CD4-positive, alpha-beta memory T cell (primary cell): ENCODE results near the gene KPNB1. TPM values are rescaled to one million over a fixed set of nuclear protein-coding genes. Genes with fewer than 3 reads are reported as not detected.

Experiments used
- CTCF ChIA-PET: fragments of 350-600 bp; sonication (Branson Sonifier 250); formaldehyde crosslinking; loops from one replicate; lab custom pipeline; 2021; ENCODE audit warnings: inconsistent platforms; ENCODE audit not compliant: partially characterized antibody; lab: Charles Lee
- POLR2A ChIA-PET: fragments of 350-600 bp; sonication (Branson Sonifier 250); formaldehyde crosslinking; loops from one replicate; lab custom pipeline; 2021; ENCODE audit not compliant: partially characterized antibody; lab: Charles Lee
- DNase-seq, 5 donors: peaks; one replicate each; pipeline versions ENCODE4 v3.0.0 to v3.0.0-alpha.2; 2020 to 2022; ENCODE audit warnings: mixed read lengths in 1 of 5
- H3K27ac ChIP-seq: one replicate; pipeline ENCODE4 v1.7.0; 2013; ENCODE audit warnings: low read depth, low read length
- H3K27me3 ChIP-seq: 2 replicates; pipeline ENCODE4 v1.7.0; 2013; ENCODE audit warnings: mild to moderate bottlenecking, low read length, moderate library complexity; ENCODE audit not compliant: insufficient read depth
- H3K36me3 ChIP-seq: 2 replicates; pipeline ENCODE4 v1.7.0; 2013; ENCODE audit warnings: mild to moderate bottlenecking, low read length, moderate library complexity; ENCODE audit not compliant: insufficient read depth
- H3K4me1 ChIP-seq: 2 replicates; pipeline ENCODE4 v1.7.0; 2013; ENCODE audit warnings: mild to moderate bottlenecking, low read length, moderate library complexity; ENCODE audit not compliant: insufficient read depth
- H3K4me3 ChIP-seq, 2 donors: one replicate each; pipeline ENCODE4 v1.7.0; 2013; ENCODE audit warnings: low read length in 2 of 2, mild to moderate bottlenecking in 1 of 2
- H3K9me3 ChIP-seq, 2 donors: one replicate each; pipeline ENCODE4 v1.7.0; 2013; ENCODE audit warnings: low read length in 2 of 2, control low read depth in 1 of 2; ENCODE audit not compliant: control insufficient read depth in 1 of 2
- H3K27ac Mint-ChIP-seq, 7 donors: one replicate each; pipeline ENCODE4 v1.8.0; 2020 to 2021; ENCODE audit warnings: mixed read lengths in 7 of 7, mild to moderate bottlenecking in 6 of 7, inconsistent platforms in 3 of 7, moderate library complexity in 3 of 7
- H3K27me3 Mint-ChIP-seq, 2 donors: one replicate each; pipeline ENCODE4 v1.8.0; 2020 to 2021; ENCODE audit warnings: mixed read lengths in 2 of 2
- H3K36me3 Mint-ChIP-seq, 2 donors: one replicate each; pipeline ENCODE4 v1.8.0; 2020 to 2021; ENCODE audit warnings: mixed read lengths in 2 of 2, inconsistent platforms in 1 of 2, mild to moderate bottlenecking in 1 of 2
- H3K4me1 Mint-ChIP-seq, 4 donors: one replicate each; pipeline ENCODE4 v1.8.0; 2020 to 2021; ENCODE audit warnings: mixed read lengths in 4 of 4, mild to moderate bottlenecking in 1 of 4
- H3K4me3 Mint-ChIP-seq, 8 donors: one replicate each; pipeline ENCODE4 v1.8.0; 2020 to 2021; ENCODE audit warnings: mixed read lengths in 8 of 8, mild to moderate bottlenecking in 7 of 8, moderate library complexity in 6 of 8, inconsistent platforms in 3 of 8
- H3K9me3 Mint-ChIP-seq, 8 donors: one replicate each; pipeline ENCODE4 v1.8.0; 2020 to 2021; ENCODE audit warnings: mixed read lengths in 8 of 8, mild to moderate bottlenecking in 5 of 8, inconsistent platforms in 3 of 8, moderate library complexity in 1 of 8
- intact Hi-C: fragments of 100-400 bp; cut with micrococcal nuclease; formaldehyde crosslinking; loops from one replicate; pipeline ENCODE4 v1.15.1; 2023
- polyA plus RNA-seq, 2 donors: library from polyadenylated mRNA; unstranded; fragments of 300-500 nt; fragmentation: Illumina TruSeq; gene quantifications; one replicate each; pipeline ENCODE4 v1.2.3, GENCODE V29; 2021
- total RNA-seq, 2 experiments: library from RNA; stranded (reverse); gene quantifications; one replicate each; pipeline ENCODE4 v1.2.3, GENCODE V29; 2021

The KPNB1 gene
- total and polyA plus RNA-seq, 4 experiments from 2014 or later = 13.4 to 268 (median 142) TPM

DNA sequence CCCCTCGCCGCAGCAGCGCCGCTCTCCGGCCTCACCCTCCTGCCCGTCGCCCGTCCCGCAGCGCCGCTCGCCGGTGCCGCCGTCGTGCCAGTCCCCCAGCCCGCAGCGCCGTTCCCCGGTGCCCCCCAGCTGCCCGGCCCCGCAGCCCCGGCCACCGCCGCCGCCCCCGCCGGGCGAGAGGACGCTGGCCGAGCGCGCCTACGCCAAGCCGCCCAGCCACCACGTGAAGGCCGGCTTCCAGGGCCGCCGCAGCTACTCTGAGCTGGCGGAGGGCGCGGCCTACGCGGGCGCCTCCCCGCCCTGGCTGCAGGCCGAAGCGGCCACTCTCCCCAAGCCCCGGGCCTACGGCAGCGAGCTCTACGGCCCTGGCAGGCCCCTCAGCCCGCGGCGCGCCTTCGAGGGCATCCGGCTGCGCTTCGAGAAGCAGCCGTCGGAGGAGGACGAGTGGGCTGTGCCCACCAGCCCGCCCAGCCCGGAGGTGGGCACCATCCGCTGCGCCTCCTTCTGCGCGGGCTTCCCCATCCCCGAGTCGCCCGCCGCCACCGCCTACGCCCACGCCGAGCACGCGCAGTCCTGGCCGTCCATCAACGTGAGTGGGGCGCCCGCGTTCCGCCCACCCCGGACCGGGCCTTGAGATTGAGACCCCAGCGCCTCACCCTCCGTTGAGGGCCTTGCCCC, 59.3 kb downstream of the KPNB1 start:
- Mint-ChIP-seq H3K36me3 (peaks cover 1 to 5% of the 10 kb centered on the region in 2 donors), H3K4me3 (no peak overlapping the region), H3K27ac (no peak overlapping the region), H3K4me1 (peaks cover 39 to 68% (median 53%) of the 10 kb centered on the region in 4 donors), H3K9me3 (no peaks in the 10 kb centered on the region), H3K27me3 (no peaks in the 10 kb centered on the region)
- no peak overlapping the region for H3K27ac ChIP-seq
- no peaks in the 10 kb centered on the region for H3K36me3 ChIP-seq
- no peaks in the 10 kb centered on the region for H3K9me3 ChIP-seq
- no peaks in the 10 kb centered on the region for H3K27me3 ChIP-seq
- H3K4me3 ChIP-seq = no peak overlapping the region
- DNase-seq = peak in 1 of 5 donors; percentile 23
- ChIA-PET POLR2A (interaction anchor here (0.6 to 5.4 kb wide), 3 partner anchors 10 to 25 kb away, joined by 5 to 44 read pairs (median 17); partner anchors contain the start of gene TBKBP1), CTCF (no interaction called here)
- peaks cover 45% of the 10 kb centered on the region for H3K4me1 ChIP-seq
- intact Hi-C loops = no loop called here

DNA sequence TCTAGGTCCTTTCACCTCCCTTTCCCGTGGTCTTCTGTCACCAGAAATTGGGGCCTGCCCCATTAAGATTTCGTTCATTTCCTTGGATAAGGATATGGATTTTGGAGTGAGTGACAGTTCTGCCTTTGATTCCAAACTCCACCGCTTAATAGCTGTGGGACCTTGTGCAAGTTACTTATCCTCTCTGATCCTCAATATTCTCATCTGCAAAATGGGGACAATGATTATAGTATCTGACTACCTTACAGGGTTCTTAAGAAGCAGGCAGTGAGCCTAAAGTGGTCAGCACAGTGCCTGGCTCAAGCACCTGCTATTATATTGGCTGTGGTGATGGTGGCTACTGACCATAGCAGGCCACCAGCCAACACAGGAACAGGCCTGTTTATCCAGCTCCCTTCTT, 59.9 kb downstream of the KPNB1 start:
- ChIA-PET CTCF (interaction anchor here (0.6 to 2.4 kb wide), 2 partner anchors 10 to 375 kb away, joined by 3 to 13 read pairs; no protein-coding TSS in a partner anchor), POLR2A (interaction anchor here (0.6 kb wide), 1 partner anchor 24 kb away, joined by 5 read pairs; no protein-coding TSS in a partner anchor)
- no peak for DNase-seq

GRCh38 chr17:47711366-47712099, 61.8 kb downstream of the KPNB1 start:
- H3K27me3 Mint-ChIP-seq = no peaks in the 10 kb centered on the region
- no peak overlapping the region for H3K4me3 Mint-ChIP-seq
- H3K4me1 Mint-ChIP-seq = peaks cover 26 to 67% (median 50%) of the 10 kb centered on the region in 4 donors
- Histone ChIP-seq H3K9me3 (no peaks in the 10 kb centered on the region), H3K4me3 (no peak overlapping the region), H3K27ac (no peak overlapping the region), H3K36me3 (no peaks in the 10 kb centered on the region), H3K4me1 (peaks cover 36% of the 10 kb centered on the region), H3K27me3 (no peaks in the 10 kb centered on the region)
- H3K27ac Mint-ChIP-seq = peak overlapping the region in 1 of 7 donors; percentile 57
- peak in 1 of 5 donors; percentile 20 for DNase-seq
- ChIA-PET POLR2A (no interaction called here), CTCF (interaction anchor here (2.4 kb wide), 1 partner anchor 12 kb away, joined by 13 read pairs; no protein-coding TSS in a partner anchor)
- no peaks in the 10 kb centered on the region for H3K9me3 Mint-ChIP-seq
- intact Hi-C loops = no loop called here
- peaks cover 1 to 5% of the 10 kb centered on the region in 2 donors for H3K36me3 Mint-ChIP-seq

More for the DNA sequence above, 59.9 kb downstream of the KPNB1 start:
- Mint-ChIP-seq H3K36me3 (peaks cover 1 to 5% of the 10 kb centered on the region in 2 donors), H3K27me3 (no peaks in the 10 kb centered on the region), H3K27ac (no peak overlapping the region), H3K4me1 (peaks cover 40 to 68% (median 53%) of the 10 kb centered on the region in 4 donors), H3K4me3 (no peak overlapping the region), H3K9me3 (no peaks in the 10 kb centered on the region)
- intact Hi-C loops = no loop called here
- H3K4me3 ChIP-seq = no peak overlapping the region
- no peaks in the 10 kb centered on the region for H3K36me3 ChIP-seq
- H3K9me3 ChIP-seq = no peaks in the 10 kb centered on the region
- no peaks in the 10 kb centered on the region for H3K27me3 ChIP-seq
- no peak overlapping the region for H3K27ac ChIP-seq
- peaks cover 45% of the 10 kb centered on the region for H3K4me1 ChIP-seq

DNA sequence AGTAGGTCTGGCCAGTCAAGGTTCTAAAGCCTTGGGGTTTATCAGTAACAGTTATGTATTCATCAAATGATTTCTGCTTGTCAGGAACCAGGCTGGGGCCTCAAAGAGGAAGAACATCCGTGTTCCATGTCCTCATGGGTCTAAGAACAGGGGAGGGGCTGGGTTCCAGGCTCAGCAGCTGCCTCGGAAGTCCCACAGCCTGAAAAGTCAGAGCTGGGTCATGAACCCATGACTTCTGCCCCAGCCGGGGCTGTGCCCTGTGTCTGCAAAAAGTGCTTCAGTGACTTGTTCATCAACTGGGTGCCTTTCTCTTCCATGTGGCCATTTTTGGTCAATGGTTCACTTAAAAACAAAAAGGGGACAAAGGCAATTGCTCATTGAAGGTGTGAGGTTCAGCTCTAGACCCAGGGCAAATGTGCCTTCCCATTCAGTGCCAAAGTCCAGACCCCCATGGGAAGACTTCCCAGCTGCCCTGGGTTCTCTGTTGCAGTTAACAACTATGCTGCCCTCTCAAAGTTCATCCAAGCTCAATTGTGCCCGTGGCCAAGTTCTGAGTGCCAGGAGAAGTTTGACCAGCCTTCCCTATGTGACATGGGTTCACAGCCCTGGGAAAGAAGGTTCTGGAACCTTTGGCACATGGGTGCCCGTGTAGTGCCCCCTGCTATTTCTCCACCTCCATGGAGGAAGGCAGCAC, 62.8 kb downstream of the KPNB1 start:
- Histone ChIP-seq H3K4me1 (peaks cover 32% of the 10 kb centered on the region), H3K9me3 (no peaks in the 10 kb centered on the region), H3K27ac (no peak overlapping the region), H3K27me3 (no peaks in the 10 kb centered on the region), H3K4me3 (no peak overlapping the region), H3K36me3 (no peaks in the 10 kb centered on the region)
- peak in 1 of 5 donors; percentile 2 for DNase-seq
- H3K4me1 Mint-ChIP-seq = peaks cover 21 to 67% (median 45%) of the 10 kb centered on the region in 4 donors
- ChIA-PET CTCF (interaction anchor here (8.2 kb wide), 1 partner anchor 14 kb away, joined by 118 read pairs; no protein-coding TSS in a partner anchor), POLR2A (interaction anchor here (1.1 kb wide), 1 partner anchor 9 kb away, joined by 4 read pairs; no protein-coding TSS in a partner anchor)
- H3K9me3 Mint-ChIP-seq = no peaks in the 10 kb centered on the region
- H3K27ac Mint-ChIP-seq = peak overlapping the region in 2 of 7 donors; percentile 4 to 12
- H3K4me3 Mint-ChIP-seq = no peak overlapping the region
- no peaks in the 10 kb centered on the region for H3K27me3 Mint-ChIP-seq
- H3K36me3 Mint-ChIP-seq = peaks cover 0 to 5% of the 10 kb centered on the region in 2 donors
- intact Hi-C loops = no loop called here

- no peaks in the 10 kb centered on the region for H3K9me3 Mint-ChIP-seq
- peak in 1 of 5 donors; percentile 33 for DNase-seq
- Histone ChIP-seq H3K27me3 (no peaks in the 10 kb centered on the region), H3K36me3 (no peaks in the 10 kb centered on the region), H3K4me1 (peaks cover 43% of the 10 kb centered on the region), H3K27ac (no peak overlapping the region), H3K4me3 (no peak overlapping the region), H3K9me3 (no peaks in the 10 kb centered on the region)
- ChIA-PET POLR2A (interaction anchor here (1.2 to 1.4 kb wide), 2 partner anchors 10 to 19 kb away, joined by 4 read pairs; partner anchors contain the start of gene TBX21), CTCF (interaction anchor here (1.1 to 8.2 kb wide), 3 partner anchors 15 to 89 kb away, joined by 4 to 118 read pairs (median 4); no protein-coding TSS in a partner anchor)
- H3K27me3 Mint-ChIP-seq = no peaks in the 10 kb centered on the region
- intact Hi-C loops = no loop called here
- H3K4me1 Mint-ChIP-seq = peaks cover 33 to 78% (median 58%) of the 10 kb centered on the region in 4 donors
- H3K27ac Mint-ChIP-seq = peak overlapping the region in 5 of 7 donors; percentile 32 to 68 (median 54)
- H3K4me3 Mint-ChIP-seq = peak overlapping the region in 4 of 8 donors; percentile 35 to 54 (median 51)
- H3K36me3 Mint-ChIP-seq = peaks cover 0 to 5% of the 10 kb centered on the region in 2 donors
Observed at GRCh38 chr17:47713980-47714700, 64.4 kb downstream of the KPNB1 start.

- Histone ChIP-seq H3K4me1 (peaks cover 51% of the 10 kb centered on the region), H3K36me3 (no peaks in the 10 kb centered on the region), H3K27me3 (no peaks in the 10 kb centered on the region), H3K9me3 (no peaks in the 10 kb centered on the region), H3K4me3 (no peak overlapping the region), H3K27ac (no peak overlapping the region)
- DNase-seq = peak in 1 of 5 donors; percentile 36
- H3K27me3 Mint-ChIP-seq = no peaks in the 10 kb centered on the region
- H3K36me3 Mint-ChIP-seq = no peaks in the 10 kb centered on the region
- POLR2A ChIA-PET = interaction anchor here (1.2 to 1.6 kb wide), 3 partner anchors 11 to 18 kb away, joined by 4 read pairs; partner anchors contain the start of gene TBX21
- peaks cover 40 to 81% (median 62%) of the 10 kb centered on the region in 4 donors for H3K4me1 Mint-ChIP-seq
- intact Hi-C loops = no loop called here
- no peaks in the 10 kb centered on the region for H3K9me3 Mint-ChIP-seq
- CTCF ChIA-PET = interaction anchor here (1.1 to 8.2 kb wide), 3 partner anchors 16 to 88 kb away, joined by 4 to 118 read pairs (median 4); no protein-coding TSS in a partner anchor
- peak overlapping the region in 6 of 7 donors; percentile 42 to 74 (median 60) for H3K27ac Mint-ChIP-seq
- H3K4me3 Mint-ChIP-seq = peak overlapping the region in 4 of 8 donors; percentile 33 to 63 (median 38)
Observed at GRCh38 chr17:47714773-47715396, 65.2 kb downstream of the KPNB1 start.
